ENCODE measurements around the gene CPVL. TPM values are rescaled to one million over a fixed set of nuclear protein-coding genes. Genes with fewer than 3 reads are reported as not detected.

Gene CPVL
- total RNA-seq, 1 donor from 2014 or later: not detected

DNA sequence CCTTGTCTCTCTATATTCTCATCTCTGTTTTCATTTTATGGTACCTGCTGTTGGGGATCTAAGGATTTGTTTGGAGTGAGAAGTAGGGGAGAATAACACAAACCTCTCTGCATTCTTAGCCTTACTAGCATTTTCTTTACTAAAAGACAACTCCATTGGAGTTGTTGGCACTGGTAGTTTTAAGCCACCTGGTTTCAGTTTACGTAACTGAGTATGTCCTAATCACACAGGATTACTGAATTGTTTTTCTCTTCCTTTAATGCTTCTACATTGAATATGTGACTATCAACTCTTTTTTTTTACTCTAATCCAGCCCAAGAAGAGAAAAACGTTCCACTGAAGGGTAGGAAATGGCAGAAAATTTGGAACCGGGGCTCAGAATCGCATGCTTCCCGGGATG lies 158.2 kb downstream of the CPVL start:
- H3K27me3 ChIP-seq (ENCODE audit: control insufficient read depth, insufficient read depth, low read length): no peaks in the 10 kb centered on the region
- peak; percentile 22 for DNase-seq (ENCODE audit: low read depth)
- no peak for FAIRE-seq
- H3K36me3 ChIP-seq (ENCODE audit: control insufficient read depth, insufficient read depth, low read length): no peaks in the 10 kb centered on the region
- no peak overlapping the region for H3K4me3 ChIP-seq (ENCODE audit: low read depth, low read length)
- TF ChIP-seq, protein P1, sequence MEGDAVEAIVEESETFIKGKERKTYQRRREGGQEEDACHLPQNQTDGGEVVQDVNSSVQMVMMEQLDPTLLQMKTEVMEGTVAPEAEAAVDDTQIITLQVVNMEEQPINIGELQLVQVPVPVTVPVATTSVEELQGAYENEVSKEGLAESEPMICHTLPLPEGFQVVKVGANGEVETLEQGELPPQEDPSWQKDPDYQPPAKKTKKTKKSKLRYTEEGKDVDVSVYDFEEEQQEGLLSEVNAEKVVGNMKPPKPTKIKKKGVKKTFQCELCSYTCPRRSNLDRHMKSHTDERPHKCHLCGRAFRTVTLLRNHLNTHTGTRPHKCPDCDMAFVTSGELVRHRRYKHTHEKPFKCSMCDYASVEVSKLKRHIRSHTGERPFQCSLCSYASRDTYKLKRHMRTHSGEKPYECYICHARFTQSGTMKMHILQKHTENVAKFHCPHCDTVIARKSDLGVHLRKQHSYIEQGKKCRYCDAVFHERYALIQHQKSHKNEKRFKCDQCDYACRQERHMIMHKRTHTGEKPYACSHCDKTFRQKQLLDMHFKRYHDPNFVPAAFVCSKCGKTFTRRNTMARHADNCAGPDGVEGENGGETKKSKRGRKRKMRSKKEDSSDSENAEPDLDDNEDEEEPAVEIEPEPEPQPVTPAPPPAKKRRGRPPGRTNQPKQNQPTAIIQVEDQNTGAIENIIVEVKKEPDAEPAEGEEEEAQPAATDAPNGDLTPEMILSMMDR (IDR thresholded peaks at IDR 0.05; ENCODE audit: insufficient read depth, low read length, severe bottlenecking): no peak

DNA sequence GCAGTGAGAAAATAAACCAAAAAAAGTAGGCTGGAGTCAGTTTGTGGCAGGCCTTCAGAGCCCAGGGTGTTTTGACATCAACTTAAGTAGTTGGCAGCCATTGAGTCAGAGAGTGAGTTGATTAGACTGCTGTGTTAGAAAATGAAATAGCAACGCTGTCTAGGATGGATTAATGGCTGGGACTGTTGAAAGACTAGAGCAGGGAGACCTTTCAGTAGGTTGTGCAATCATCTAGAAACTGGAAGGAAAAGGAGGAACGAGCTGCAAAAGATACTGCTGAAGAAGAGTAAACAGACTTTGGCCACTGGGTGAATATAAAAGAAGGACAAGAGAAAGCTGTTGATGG lies 159.6 kb downstream of the CPVL start:
- TF ChIP-seq, protein P1 (IDR thresholded peaks at IDR 0.05; ENCODE audit: insufficient read depth, low read length, severe bottlenecking): no peak
- Histone ChIP-seq H3K36me3 (ENCODE audit: control insufficient read depth, insufficient read depth, low read length) (no peaks in the 10 kb centered on the region), H3K4me3 (ENCODE audit: low read depth, low read length) (no peak overlapping the region), H3K27me3 (ENCODE audit: control insufficient read depth, insufficient read depth, low read length) (no peaks in the 10 kb centered on the region)
- FAIRE-seq (no peak), DNase-seq (ENCODE audit: low read depth) (peak; percentile 72)

DNA sequence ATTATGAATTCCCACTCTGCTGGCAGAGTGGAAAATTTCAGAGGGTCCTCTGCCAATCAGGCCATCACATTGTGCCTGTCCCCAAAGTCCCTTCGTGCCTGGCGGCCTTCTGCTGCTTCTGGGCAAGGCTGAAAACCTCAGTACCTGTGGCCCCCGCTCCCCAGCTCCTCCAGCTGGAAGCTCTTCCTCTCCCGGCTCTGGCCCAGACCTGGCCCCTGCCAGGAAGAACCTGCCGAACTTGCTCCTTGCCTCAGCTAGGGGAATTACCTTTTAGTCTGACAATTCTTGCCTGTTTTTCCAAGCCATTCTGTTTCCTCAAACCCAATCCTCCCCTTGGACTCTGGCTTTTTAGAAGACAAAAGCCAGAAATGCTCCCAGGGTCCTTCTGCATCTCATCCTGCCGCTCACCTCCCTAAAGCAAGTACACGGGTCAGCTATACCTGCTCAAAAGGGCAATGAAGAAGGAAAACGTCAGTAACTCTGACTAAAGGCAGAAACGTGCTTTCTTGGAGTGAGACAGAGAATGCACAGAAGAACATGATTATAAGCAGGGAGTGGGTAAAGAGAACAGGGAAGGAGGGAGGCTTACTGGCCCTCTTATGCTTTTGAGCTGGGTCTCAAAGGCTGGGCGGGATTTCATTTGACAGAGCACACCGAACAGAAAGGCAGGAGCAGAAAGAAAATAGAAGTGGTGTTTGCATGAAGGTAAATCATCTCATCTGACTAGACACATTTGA lies 160.1 kb downstream of the CPVL start:
- FAIRE-seq (no peak), DNase-seq (ENCODE audit: low read depth) (peak; percentile 37)
- TF ChIP-seq, protein P1 (IDR thresholded peaks at IDR 0.05; ENCODE audit: insufficient read depth, low read length, severe bottlenecking): no peak
- Histone ChIP-seq H3K4me3 (ENCODE audit: low read depth, low read length) (no peak overlapping the region), H3K36me3 (ENCODE audit: control insufficient read depth, insufficient read depth, low read length) (no peaks in the 10 kb centered on the region), H3K27me3 (ENCODE audit: control insufficient read depth, insufficient read depth, low read length) (no peaks in the 10 kb centered on the region)

DNA sequence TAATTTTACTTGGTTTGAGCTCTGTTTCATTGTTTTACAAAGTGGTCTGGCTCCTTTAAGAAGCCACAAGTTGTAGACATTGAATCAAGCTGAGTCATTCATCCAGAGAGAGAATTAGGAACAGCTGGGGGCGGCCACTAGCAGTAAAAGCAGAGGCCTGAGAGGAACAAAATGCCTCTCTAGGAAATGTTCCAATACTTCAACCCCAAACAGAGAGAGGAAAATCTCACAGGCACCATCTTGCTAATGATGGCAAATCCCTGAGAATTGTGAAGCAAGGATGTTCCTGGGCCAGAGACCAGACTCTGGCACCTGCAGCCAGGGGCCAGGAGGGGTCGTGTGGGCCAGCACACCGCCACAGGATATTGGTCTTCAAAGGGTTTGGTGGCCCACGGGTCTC lies 161.7 kb downstream of the CPVL start:
- Histone ChIP-seq H3K36me3 (ENCODE audit: control insufficient read depth, insufficient read depth, low read length) (no peaks in the 10 kb centered on the region), H3K4me3 (ENCODE audit: low read depth, low read length) (no peak overlapping the region), H3K27me3 (ENCODE audit: control insufficient read depth, insufficient read depth, low read length) (no peaks in the 10 kb centered on the region)
- FAIRE-seq: no peak
- DNase-seq (ENCODE audit: low read depth): peak; percentile 66
- TF ChIP-seq, protein P1 (IDR thresholded peaks at IDR 0.05; ENCODE audit: insufficient read depth, low read length, severe bottlenecking): no peak

DNA sequence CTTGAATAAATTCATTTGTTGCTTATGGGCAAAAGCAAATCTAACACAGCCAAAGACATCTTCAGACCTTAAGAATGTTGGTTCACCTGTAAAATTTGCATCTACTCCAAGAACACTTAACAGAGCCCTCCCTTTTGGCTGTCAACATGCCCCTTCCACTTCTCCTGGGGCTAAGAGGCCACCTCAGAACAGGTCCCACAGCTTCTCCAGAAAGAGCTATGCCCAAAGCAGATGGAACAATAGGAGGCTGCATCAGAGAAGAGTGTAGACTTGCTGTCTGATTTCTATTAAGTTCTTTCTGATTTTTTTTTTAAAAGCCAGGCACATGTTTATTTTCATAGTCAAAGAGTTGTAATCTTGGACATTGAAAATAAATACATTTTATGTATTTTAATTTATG lies 162.1 kb downstream of the CPVL start:
- no peaks in the 10 kb centered on the region for H3K36me3 ChIP-seq (ENCODE audit: control insufficient read depth, insufficient read depth, low read length)
- H3K27me3 ChIP-seq (ENCODE audit: control insufficient read depth, insufficient read depth, low read length): no peaks in the 10 kb centered on the region
- no peak overlapping the region for H3K4me3 ChIP-seq (ENCODE audit: low read depth, low read length)
- FAIRE-seq: no peak
- DNase-seq (ENCODE audit: low read depth): no peak
- TF ChIP-seq, protein P1 (IDR thresholded peaks at IDR 0.05; ENCODE audit: insufficient read depth, low read length, severe bottlenecking): no peak

Data from bronchial epithelial cell (primary cell).